ENCODE results near the gene ALK.

ALK gene

GRCh38 chr2:29606104-29607037 lies 315.0 kb downstream of the ALK start:
- DNase-seq: no peak

- no peak for DNase-seq
Observed at GRCh38 chr2:29603341-29603740, 318.0 kb downstream of the ALK start.

DNA sequence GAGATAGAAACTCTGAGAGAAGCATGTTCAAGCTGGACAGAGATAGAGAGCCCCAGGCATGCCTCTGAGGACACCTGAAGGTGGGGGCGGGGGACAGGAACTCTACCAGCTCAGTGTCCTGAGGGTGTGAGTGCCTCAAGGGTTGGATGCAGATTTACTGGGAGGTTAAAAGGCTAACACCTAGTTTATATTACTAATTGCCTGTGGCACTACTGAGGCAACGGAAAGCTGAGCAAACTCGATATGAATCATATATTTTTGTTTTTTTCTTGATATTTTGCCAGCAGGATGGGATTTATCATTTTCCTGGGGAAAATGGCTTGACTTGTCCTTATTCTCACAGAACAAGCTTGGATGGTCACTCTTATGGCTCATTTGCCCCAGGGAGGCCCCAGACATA lies 319.5 kb downstream of the ALK start:
- DNase-seq: no peak

DNA sequence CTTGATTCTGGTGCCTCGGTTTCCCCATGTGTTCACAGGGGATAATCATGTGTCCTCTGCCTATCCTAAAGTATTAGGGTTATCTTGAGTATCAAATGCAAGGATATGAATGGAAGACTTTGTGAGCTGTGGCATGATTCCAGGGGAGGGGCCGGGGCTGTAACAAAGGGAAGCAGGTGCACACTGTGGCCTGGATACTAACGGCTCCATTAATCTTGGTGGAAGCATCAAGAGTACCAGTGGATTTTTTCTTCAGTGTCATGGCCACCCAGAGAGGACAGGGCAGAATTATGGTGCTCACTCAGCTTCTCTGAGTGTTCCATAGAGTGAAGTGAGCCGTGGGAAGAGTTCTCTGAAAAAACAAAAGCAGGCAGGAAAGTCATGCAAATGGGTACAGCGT lies 320.1 kb downstream of the ALK start:
- no peak for DNase-seq

GRCh38 chr2:29599946-29600345 lies 321.4 kb downstream of the ALK start:
- no peak for DNase-seq

DNA sequence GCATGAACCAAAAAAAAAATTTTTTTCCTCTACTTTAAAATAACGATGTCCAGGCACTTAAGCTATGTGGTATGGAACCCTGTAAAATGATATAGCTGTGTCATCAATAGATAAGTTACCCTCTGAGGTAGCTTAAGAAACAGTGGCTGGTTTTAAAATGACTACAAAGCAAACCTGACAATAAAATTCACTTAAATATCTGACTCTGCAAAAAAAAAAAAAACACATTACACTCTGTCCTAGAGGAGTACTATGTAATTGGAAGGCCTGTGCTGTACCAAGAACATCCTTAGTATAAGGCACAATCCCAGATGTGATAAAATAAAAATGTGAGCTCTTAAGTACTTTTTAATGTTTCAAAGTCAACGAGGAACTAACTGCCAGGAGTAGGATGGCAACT lies 322.4 kb downstream of the ALK start:
- DNase-seq: no peak

DNA sequence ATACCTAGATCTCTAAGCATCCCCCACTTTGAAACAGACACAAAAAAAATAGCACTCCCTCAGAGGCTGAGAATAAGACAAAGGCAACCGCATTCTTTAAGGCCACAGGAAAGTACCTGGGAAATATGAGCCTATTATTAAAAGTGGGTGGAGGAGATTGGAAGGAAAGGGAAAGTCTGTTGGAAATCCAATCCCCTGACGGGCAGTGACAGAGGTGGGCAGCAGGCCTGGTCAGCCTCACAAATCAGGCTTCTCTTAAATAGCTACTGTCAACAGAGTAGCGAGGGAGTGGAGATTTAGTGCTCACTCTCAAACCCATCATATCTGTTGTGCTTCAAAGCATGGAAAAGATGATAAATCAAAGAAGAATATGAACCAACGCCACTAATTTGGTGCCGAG lies 324.4 kb downstream of the ALK start:
- DNase-seq: no peak

GRCh38 chr2:29596584-29596983 lies 324.8 kb downstream of the ALK start:
- DNase-seq: no peak

- no peak for DNase-seq
Observed at GRCh38 chr2:29591600-29591999, 329.8 kb downstream of the ALK start.

DNA sequence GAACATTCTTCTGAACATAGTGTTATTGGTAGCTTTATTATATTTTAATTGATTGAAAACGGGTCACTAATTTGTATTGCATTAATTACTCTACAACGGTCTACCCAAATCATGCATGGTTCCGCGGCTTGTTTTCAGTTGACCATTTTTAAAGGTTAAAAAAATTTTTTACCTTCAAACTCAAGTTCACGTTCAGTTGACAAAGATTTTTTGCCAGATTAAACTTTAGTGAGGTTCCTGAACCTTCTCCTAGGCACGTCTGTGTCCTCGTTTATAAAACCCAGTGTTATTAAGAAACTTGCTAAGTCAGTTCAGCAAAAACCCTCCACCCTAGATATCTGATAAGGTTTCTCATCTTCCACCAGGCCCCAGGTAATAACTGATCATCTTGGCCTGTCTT lies 331.2 kb downstream of the ALK start:
- DNase-seq: no peak

DNA sequence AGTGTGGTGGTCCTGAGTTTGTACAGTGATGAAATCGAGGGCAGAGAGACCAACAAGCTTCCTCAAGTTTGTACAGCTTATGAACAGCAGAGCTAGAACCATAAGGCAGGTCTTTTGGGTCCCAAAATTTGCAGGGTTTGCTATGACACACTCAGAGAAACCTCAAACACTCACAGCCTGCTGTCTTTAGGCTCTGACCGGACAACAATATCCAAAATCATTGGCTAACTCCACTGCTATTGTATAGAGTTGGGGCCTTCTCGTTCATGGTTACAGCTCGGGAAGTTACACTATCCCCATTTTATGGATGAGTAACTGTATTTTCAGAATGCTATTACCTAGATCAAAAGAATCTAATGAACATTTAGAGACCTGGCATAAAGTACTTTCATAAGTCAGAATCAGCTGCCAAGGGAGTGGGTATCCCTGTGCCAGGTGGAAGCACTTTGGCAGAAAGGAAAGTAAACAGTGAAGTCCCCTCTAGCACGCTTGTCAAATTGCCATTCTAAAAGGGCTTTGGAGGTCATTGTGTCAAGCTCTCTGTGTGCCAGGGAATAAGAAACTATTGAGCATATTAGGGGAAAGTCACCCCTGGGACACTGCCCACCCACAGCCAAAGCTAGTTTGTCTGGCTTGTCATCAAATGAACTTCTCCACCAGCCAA lies 331.8 kb downstream of the ALK start:
- DNase-seq: no peak

GRCh38 chr2:29587402-29588190 lies 333.8 kb downstream of the ALK start:
- DNase-seq: no peak

GRCh38 chr2:29586919-29587318 lies 334.5 kb downstream of the ALK start:
- DNase-seq: no peak

DNA sequence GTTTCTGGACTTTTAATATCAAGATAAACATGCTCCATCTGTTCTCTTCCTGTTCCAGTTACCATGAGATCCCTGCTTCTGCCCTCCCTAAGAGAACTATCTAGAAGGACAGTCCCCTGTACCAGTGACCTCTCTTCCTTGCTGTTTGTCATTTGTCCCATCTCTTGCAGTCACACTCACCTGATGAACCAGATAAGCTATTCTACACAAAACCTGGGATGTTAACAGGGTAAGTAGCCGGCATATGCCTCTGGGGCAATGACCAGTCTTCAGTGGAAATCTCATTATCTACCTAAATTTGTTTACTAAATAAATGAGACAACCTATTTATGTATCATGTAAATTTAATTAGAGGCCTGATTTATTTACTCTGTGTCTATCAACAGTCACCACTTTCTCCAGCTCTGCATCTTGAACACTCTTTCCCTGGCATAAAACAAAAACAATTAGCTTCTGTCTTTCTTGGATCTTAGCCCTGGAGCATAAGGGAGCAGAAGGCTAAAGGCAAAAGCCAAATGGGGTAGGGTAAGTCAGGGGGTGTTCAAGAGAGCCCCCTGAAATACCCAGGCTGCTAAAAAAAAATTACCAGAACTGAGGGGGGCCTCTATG lies 337.7 kb downstream of the ALK start:
- DNase-seq: no peak

- DNase-seq: no peak
Observed at GRCh38 chr2:29583104-29583503, 338.3 kb downstream of the ALK start.

- DNase-seq: no peak
Observed at GRCh38 chr2:29582062-29582461, 339.3 kb downstream of the ALK start.

GRCh38 chr2:29580223-29580622 lies 341.2 kb downstream of the ALK start:
- DNase-seq: no peak

- no peak for DNase-seq
Observed at GRCh38 chr2:29579495-29580169, 341.8 kb downstream of the ALK start.

GRCh38 chr2:29578084-29578598 lies 343.2 kb downstream of the ALK start:
- no peak for DNase-seq

DNA sequence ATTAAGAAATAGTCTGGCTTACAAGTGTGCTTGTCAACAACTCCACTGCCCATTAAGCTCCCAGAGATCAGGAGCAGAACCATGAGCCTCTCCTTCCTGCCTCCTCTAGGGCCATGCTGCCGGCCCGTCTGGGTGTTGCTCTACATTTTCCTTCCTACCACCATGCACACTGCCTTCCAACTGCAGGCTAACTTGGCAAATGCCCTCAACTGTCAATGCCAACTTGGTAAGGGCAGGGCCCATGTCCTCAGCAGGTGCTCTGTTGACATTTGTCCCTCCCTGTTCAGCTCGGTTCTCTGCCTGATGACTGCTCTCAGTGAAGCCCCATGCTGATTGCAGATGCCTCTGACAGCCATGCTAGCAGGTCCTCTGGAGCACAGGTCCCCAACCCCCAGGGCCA lies 345.2 kb downstream of the ALK start:
- DNase-seq: no peak

- no peak for DNase-seq
Observed at GRCh38 chr2:29575370-29575890, 346.0 kb downstream of the ALK start.

DNA sequence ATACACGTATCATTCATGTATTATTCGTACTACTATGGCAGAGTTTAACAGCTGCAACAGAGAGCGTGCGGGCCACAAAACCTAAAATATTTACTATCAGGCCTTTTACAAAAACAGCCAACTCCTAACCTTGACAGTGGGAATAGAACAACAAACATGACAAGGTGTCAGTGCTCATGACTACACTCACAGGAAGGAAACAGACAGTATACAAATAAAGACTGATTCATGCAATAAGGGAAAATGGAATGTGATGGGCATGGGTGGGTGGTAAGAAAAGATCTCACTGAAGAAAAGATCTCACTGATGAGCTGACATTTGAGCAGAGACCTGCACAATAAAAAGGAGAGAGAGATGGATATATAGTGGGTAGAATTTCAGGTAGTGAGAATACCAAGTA lies 347.8 kb downstream of the ALK start:
- DNase-seq: no peak

Data from activated CD4-positive, alpha-beta T cell treated with anti-CD3 and anti-CD28 coated beads, Interleukin-10, Interleukin-2, amounts not matched to agents 100 ng/mL and 50 ng/mL, durations not matched to agents 16 hours and 8 hours (primary cell).